Activated naive CD4-positive, alpha-beta T cell treated with anti-CD3 and anti-CD28 coated beads, Interleukin-2, amount 50 U/mL, for 24 hours (primary cell): ENCODE measurements around the gene LGR5.

Experiments
- H3K27ac Mint-ChIP-seq: one replicate; pipeline ENCODE4 v1.8.0; 2021; ENCODE audit warnings: mild to moderate bottlenecking, mixed read lengths
- H3K27me3 Mint-ChIP-seq: one replicate; pipeline ENCODE4 v1.8.0; 2021; ENCODE audit warnings: mixed read lengths
- H3K36me3 Mint-ChIP-seq: one replicate; pipeline ENCODE4 v1.8.0; 2021; ENCODE audit warnings: mixed read lengths
- H3K4me1 Mint-ChIP-seq: one replicate; pipeline ENCODE4 v1.8.0; 2021; ENCODE audit warnings: mixed read lengths
- H3K4me3 Mint-ChIP-seq: one replicate; pipeline ENCODE4 v1.8.0; 2021; ENCODE audit warnings: mild to moderate bottlenecking, mixed read lengths
- H3K9me3 Mint-ChIP-seq: one replicate; pipeline ENCODE4 v1.8.0; 2021; ENCODE audit warnings: mixed read lengths

LGR5 gene

GRCh38 chr12:71581206-71581605, 141.6 kb downstream of the LGR5 start:
- no peaks in the 10 kb centered on the region for H3K4me1 Mint-ChIP-seq

GRCh38 chr12:71582925-71583324, 143.3 kb downstream of the LGR5 start:
- H3K9me3 Mint-ChIP-seq, result no peaks in the 10 kb centered on the region
- no peak overlapping the region for H3K27ac Mint-ChIP-seq
- peaks cover 3% of the 10 kb centered on the region for H3K36me3 Mint-ChIP-seq
- no peaks in the 10 kb centered on the region for H3K4me1 Mint-ChIP-seq
- peaks cover 4% of the 10 kb centered on the region for H3K27me3 Mint-ChIP-seq
- no peak overlapping the region for H3K4me3 Mint-ChIP-seq

More at GRCh38 chr12:71581206-71581605, 141.6 kb downstream of the LGR5 start:
- Mint-ChIP-seq H3K9me3 (no peaks in the 10 kb centered on the region), H3K27ac (no peak overlapping the region), H3K4me3 (no peak overlapping the region), H3K27me3 (no peaks in the 10 kb centered on the region), H3K36me3 (peaks cover 3% of the 10 kb centered on the region)

GRCh38 chr12:71584356-71584755, 144.8 kb downstream of the LGR5 start:
- Mint-ChIP-seq H3K27ac (no peak overlapping the region), H3K4me1 (no peaks in the 10 kb centered on the region), H3K9me3 (no peaks in the 10 kb centered on the region), H3K36me3 (peaks cover 3% of the 10 kb centered on the region), H3K27me3 (peaks cover 7% of the 10 kb centered on the region), H3K4me3 (no peak overlapping the region)

DNA sequence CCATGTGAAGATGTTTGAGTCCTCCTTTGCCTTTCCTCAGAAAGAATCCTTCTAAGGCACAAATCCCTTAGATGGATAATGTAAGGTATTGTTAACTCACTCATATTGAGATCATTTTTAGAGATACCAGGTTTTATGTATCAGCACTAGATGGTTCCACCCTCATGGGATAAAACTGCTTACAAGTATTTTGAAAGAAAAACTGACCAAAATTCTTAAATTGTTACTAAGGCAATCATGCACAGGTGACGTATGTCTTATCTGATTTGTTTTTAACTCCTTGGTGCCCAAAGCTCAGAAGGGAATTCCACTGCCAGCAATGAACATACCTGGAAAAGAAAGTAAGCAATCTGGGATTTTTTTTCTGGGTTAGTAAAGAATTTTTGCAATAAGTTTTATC, 145.6 kb downstream of the LGR5 start:
- Mint-ChIP-seq H3K9me3 (no peaks in the 10 kb centered on the region), H3K4me1 (no peaks in the 10 kb centered on the region), H3K36me3 (peaks cover 3% of the 10 kb centered on the region), H3K27ac (no peak overlapping the region), H3K27me3 (peaks cover 10% of the 10 kb centered on the region), H3K4me3 (no peak overlapping the region)

DNA sequence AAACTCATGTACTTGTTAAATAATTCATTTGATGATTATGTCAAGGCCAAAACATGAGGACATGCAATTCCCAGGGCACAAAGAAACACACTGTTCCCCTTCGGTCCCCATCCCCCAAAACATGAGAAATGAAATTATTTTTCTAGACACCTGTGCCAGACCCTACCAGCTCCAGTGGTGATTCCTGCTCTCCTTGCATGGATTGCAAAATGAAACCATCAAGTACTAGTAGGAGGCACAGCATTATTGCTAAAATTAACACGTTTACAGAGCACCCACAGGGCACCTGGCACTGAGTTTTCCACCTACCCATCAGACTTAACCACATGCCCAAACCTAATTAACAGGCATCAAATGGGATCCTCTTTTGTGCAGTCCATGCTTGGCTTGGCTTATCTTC, 147.4 kb downstream of the LGR5 start:
- peaks cover 12% of the 10 kb centered on the region for H3K27me3 Mint-ChIP-seq

DNA sequence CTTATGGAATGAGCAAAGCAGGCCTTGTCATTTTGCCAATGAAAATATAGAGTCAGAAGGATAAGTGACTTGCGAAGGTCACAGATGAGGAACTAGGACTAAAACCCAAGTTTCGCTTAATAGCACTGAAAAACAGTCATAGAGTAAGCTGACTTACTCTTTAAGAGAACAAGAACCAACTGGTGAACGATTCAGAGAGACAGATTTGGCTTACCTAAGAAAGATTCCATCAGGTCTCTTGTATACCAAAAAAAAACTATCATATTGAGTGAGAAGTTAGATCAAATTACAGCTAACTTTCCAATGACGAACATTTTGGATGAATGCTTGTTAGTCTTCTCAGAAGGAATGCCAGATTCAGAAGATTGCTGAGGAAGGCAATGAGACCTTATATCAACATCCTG, 149.9 kb downstream of the LGR5 start:
- no peaks in the 10 kb centered on the region for H3K36me3 Mint-ChIP-seq
- H3K4me3 Mint-ChIP-seq, result no peak overlapping the region

More for the DNA sequence above, 147.4 kb downstream of the LGR5 start:
- Mint-ChIP-seq H3K4me1 (no peaks in the 10 kb centered on the region), H3K27ac (no peak overlapping the region), H3K4me3 (no peak overlapping the region), H3K9me3 (no peaks in the 10 kb centered on the region), H3K36me3 (peaks cover 3% of the 10 kb centered on the region)

DNA sequence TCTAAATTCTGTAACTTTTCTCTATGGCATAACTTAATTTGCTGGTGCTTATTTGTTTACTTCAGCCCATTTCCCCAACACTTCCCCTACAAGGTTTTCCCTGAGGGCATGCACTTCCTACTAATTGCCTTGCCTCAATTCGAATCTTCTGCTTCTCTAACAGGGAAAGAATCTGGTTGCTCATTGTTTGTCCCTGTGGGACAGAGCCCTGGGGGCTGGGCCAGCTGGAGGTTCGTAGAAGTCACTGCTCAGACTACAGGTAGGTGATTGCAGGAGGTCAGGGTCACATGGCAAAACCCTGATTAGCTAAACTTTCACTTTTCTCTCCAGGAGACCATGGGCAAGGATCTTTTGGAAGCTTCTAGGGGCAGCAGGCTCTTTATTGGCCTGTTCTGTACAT, 152.0 kb downstream of the LGR5 start:
- Mint-ChIP-seq H3K4me1 (no peaks in the 10 kb centered on the region), H3K27ac (no peak overlapping the region), H3K9me3 (no peaks in the 10 kb centered on the region), H3K4me3 (no peak overlapping the region), H3K36me3 (no peaks in the 10 kb centered on the region), H3K27me3 (peaks cover 24% of the 10 kb centered on the region)

More for the DNA sequence above, 149.9 kb downstream of the LGR5 start:
- Mint-ChIP-seq H3K27me3 (peaks cover 20% of the 10 kb centered on the region), H3K4me1 (no peaks in the 10 kb centered on the region), H3K27ac (no peak overlapping the region), H3K9me3 (no peaks in the 10 kb centered on the region)

DNA sequence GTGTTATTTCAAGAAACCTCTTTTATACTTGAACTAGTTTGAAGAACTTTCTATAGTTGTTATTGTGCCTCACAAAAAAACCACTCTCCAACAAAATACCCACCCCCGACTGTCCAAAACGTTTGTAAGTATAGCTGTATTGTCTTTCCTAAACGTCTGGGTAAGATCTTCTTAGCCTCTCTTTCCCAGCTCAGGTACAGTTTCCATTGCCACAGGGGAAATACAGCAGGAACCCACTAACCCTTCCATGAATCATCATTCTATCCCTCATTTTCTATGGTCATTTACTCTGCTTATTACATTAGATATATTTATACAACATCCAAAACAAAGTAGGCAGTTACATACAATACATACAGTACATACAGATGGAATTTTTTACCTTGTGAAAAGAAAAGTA, 153.2 kb downstream of the LGR5 start:
- Mint-ChIP-seq H3K9me3 (no peaks in the 10 kb centered on the region), H3K4me3 (no peak overlapping the region), H3K4me1 (no peaks in the 10 kb centered on the region), H3K27ac (no peak overlapping the region), H3K27me3 (peaks cover 20% of the 10 kb centered on the region), H3K36me3 (no peaks in the 10 kb centered on the region)

DNA sequence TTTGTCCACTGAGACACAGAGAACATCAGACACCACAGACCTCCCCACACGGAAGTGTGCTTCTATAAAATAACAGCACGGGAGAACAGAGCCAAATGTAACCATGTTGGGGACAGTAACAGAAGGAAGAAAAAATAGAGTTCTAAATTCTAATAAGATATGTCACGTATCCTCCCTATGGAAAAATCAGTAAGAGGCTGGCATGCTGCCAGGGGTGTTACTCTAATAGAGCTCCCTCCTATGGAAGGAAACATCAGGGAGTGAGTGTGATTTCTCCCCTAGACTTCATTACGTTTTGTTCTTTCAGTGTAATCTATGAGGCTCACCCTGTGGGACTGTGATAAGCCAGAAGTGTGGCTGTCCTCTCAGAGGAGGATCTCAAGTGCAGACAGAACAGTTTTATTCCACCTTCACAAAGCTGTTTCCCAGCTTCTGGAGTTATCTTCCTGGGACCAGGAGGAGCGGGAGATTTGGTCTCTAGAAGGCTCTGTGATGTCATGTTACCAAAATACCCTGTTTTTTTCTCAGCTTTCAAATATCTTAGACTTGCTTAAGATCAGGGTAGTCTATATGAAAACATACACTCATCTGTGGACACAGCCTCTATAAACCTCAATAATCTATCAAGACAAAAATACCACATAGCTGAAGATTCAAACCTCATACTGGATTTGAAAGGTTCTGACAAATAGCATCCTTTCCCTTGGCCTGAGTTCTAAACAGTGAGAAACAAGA, 154.8 kb downstream of the LGR5 start:
- no peak overlapping the region for H3K4me3 Mint-ChIP-seq
- no peaks in the 10 kb centered on the region for H3K4me1 Mint-ChIP-seq
- no peak overlapping the region for H3K27ac Mint-ChIP-seq

DNA sequence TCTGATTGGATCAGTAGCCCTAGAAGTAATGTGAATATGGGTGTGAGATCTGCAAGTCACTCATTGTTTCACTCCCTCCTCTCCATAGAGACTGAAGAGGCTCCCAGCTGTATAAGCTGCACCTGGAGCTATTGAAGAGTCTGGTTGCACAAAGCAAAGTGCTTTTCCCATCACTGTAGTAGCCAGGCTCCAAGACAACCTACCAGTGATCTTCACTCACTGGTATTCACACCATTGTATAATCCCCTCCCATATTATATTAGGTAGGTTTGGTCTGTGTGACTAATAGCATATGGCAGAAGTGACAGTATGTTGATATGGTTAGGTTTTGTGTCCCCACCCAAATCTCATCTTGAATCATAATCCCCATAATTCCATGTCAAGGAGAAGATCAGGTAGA, 159.6 kb downstream of the LGR5 start:
- no peak overlapping the region for H3K27ac Mint-ChIP-seq
- H3K27me3 Mint-ChIP-seq, result peaks cover 5% of the 10 kb centered on the region
- H3K36me3 Mint-ChIP-seq, result no peaks in the 10 kb centered on the region
- no peak overlapping the region for H3K4me3 Mint-ChIP-seq
- H3K4me1 Mint-ChIP-seq, result no peaks in the 10 kb centered on the region
- H3K9me3 Mint-ChIP-seq, result no peaks in the 10 kb centered on the region

More for the DNA sequence above, 154.8 kb downstream of the LGR5 start:
- H3K36me3 Mint-ChIP-seq, result no peaks in the 10 kb centered on the region
- H3K9me3 Mint-ChIP-seq, result no peaks in the 10 kb centered on the region
- H3K27me3 Mint-ChIP-seq, result peaks cover 17% of the 10 kb centered on the region

DNA sequence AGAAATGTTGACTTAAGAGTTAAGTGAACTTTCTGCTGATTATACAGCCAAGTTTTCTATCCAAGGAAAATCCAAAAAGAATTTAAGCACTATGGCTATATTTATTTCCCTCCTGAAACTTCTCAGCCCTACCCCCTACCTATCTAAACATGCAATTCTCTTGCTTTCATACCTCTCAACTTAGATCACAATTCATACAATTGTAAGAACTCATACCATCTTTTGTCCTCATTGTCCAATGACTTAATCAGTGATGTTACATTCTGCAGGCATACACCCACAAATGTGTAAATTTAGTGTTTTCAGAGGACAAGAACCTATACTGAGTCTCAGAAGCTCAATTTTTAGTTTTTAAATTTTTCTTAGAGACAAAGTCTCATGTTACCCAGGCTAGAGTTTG, 161.9 kb downstream of the LGR5 start:
- H3K4me1 Mint-ChIP-seq, result peaks cover 3% of the 10 kb centered on the region
- no peak overlapping the region for H3K4me3 Mint-ChIP-seq
- H3K36me3 Mint-ChIP-seq, result peaks cover 5% of the 10 kb centered on the region
- H3K27ac Mint-ChIP-seq, result no peak overlapping the region
- H3K27me3 Mint-ChIP-seq, result no peaks in the 10 kb centered on the region
- H3K9me3 Mint-ChIP-seq, result no peaks in the 10 kb centered on the region

DNA sequence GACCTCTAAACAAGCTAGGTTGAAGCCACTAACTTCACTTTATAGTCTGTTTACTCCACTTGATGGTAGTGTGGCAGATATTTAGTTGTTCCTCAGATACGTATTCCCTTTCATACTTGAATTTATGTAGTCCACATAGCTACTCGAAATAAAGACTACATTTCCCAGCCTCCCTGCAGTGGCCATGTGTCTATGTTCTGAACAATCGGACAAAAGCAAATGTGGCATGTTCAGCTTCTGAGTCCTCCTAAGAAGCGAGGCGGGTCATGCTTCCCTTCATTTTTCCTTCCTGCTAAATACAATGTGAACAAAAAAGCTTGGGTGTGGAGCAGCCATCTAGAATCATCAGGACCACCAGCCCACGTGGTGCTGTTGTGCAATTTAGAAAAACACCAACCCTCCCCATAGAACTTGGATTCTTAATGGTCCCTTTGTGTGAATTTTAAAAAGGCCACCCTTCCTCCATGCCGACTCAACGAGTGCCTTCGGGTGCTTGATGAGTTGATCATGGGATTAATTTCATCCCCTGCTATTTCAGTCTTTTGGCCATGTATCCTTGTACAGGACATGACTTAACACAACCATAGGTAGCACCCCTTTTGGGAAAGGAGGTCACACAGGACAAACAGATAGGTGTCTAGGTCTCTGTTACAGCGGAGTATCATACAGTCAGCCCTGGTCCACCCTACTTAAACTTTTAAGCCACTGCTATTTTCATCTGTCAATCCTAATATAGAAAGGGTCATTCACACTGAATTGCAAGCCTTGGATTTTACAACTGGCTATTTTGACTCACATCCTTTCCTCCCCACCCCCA, 163.4 kb downstream of the LGR5 start:
- Mint-ChIP-seq H3K27ac (no peak overlapping the region), H3K36me3 (peaks cover 15% of the 10 kb centered on the region), H3K4me1 (peaks cover 7% of the 10 kb centered on the region), H3K27me3 (no peaks in the 10 kb centered on the region), H3K4me3 (no peak overlapping the region), H3K9me3 (no peaks in the 10 kb centered on the region)

- H3K36me3 Mint-ChIP-seq, result peaks cover 18% of the 10 kb centered on the region
- no peak overlapping the region for H3K4me3 Mint-ChIP-seq
- H3K27me3 Mint-ChIP-seq, result no peaks in the 10 kb centered on the region
- peaks cover 10% of the 10 kb centered on the region for H3K4me1 Mint-ChIP-seq
- H3K9me3 Mint-ChIP-seq, result no peaks in the 10 kb centered on the region
- H3K27ac Mint-ChIP-seq, result peak overlapping the region; percentile 68
Measured at GRCh38 chr12:71605039-71605438, 165.4 kb downstream of the LGR5 start.

- Mint-ChIP-seq H3K36me3 (peaks cover 25% of the 10 kb centered on the region), H3K4me3 (no peak overlapping the region), H3K27ac (peak overlapping the region; percentile 59), H3K27me3 (no peaks in the 10 kb centered on the region), H3K9me3 (no peaks in the 10 kb centered on the region), H3K4me1 (peaks cover 30% of the 10 kb centered on the region)
Measured at GRCh38 chr12:71607494-71608330, 168.1 kb downstream of the LGR5 start.

- peaks cover 29% of the 10 kb centered on the region for H3K36me3 Mint-ChIP-seq
- H3K9me3 Mint-ChIP-seq, result no peaks in the 10 kb centered on the region
- H3K4me1 Mint-ChIP-seq, result peaks cover 27% of the 10 kb centered on the region
- peak overlapping the region; percentile 19 for H3K4me3 Mint-ChIP-seq
- peak overlapping the region; percentile 91 for H3K27ac Mint-ChIP-seq
- no peaks in the 10 kb centered on the region for H3K27me3 Mint-ChIP-seq
Measured at GRCh38 chr12:71610031-71610795, 170.6 kb downstream of the LGR5 start.
